HCT116 (cell line): ENCODE results near the gene SAT1. TPM values are rescaled to one million over a fixed set of nuclear protein-coding genes. Genes with fewer than 3 reads are reported as not detected.

Experiments used
- ATAC-seq: fragments of 200-7000 bp; cut with Tn5 transposase; 2 replicates; pipeline ENCODE4 v1.9.1; 2020; ENCODE audit warnings: mild to moderate bottlenecking, moderate library complexity
- BruUV-seq: library from RNA; stranded (reverse); fragments of 400-500 nt; replicated peaks from 2 replicates; lab custom pipeline; 2021; lab: Mats Ljungman, UMichigan
- CTCF ChIA-PET: fragments of 300-600 bp; sonication (Branson Sonifier 250); formaldehyde crosslinking; loops from one replicate; lab custom pipeline; 2021; ENCODE audit warnings: antibody characterized with exemption; lab: Charles Lee
- POLR2A ChIA-PET: fragments of 300-600, 350-600 bp; sonication (Branson Sonifier 250); formaldehyde crosslinking; loops from one replicate; lab custom pipeline; 2021; ENCODE audit warnings: antibody characterized with exemption; lab: Charles Lee
- RAD21 ChIA-PET, 2 experiments: fragments of 300-600 bp; sonication (Branson Sonifier 250); formaldehyde crosslinking; loops; one replicate each; lab custom pipeline; 2023; ENCODE audit warnings: low total read pairs in 2 of 2; ENCODE audit not compliant: uncharacterized antibody in 2 of 2, unreplicated experiment in 2 of 2, low non-redundant PET in 1 of 2; lab: Charles Lee
- DNase-seq: peaks from one replicate; pipeline ENCODE4 v3.0.0-alpha.2; 2010; ENCODE audit warnings: low read depth, low spot score
- H2AFZ ChIP-seq: fragments of 200-600 bp; shearing (Covaris generic), sonication (generic); 2 replicates; pipeline ENCODE4 v1.6.1; 2017; ENCODE audit warnings: low read depth, mixed run types, mixed read lengths, antibody characterized with exemption, low read length; ENCODE audit not compliant: poor library complexity, severe bottlenecking
- H3K27ac ChIP-seq: 2 replicates; pipeline ENCODE4 v1.5.1; 2012; ENCODE audit warnings: low read depth, low read length
- H3K27me3 ChIP-seq: fragments of 200-600 bp; sonication (generic); 2 replicates; pipeline ENCODE4 v1.6.1; 2016; ENCODE audit warnings: mixed run types, low read length, mixed read lengths; ENCODE audit not compliant: insufficient read depth
- H3K36me3 ChIP-seq, 2 experiments: fragments of 200-500 bp in 1 of 2; fragments of 200-600 bp in 1 of 2; sonication (Bioruptor generic) in 1 of 2; sonication (generic) in 1 of 2; 2 replicates each; pipeline versions ENCODE4 v1.5.1 to v1.6.1; 2014 to 2016; ENCODE audit warnings: low read length in 2 of 2, inconsistent platforms in 1 of 2, mixed read lengths in 1 of 2, mixed run types in 1 of 2; ENCODE audit not compliant: insufficient read depth in 2 of 2, control insufficient read depth in 1 of 2
- H3K4me1 ChIP-seq, 2 experiments: fragments of 200-600 bp in 1 of 2; sonication (generic) in 1 of 2; 2 replicates each; pipeline versions ENCODE4 v1.5.1 to v1.6.1; 2012 to 2017; ENCODE audit warnings: low read length in 2 of 2, inconsistent platforms in 1 of 2, mild to moderate bottlenecking in 1 of 2, mixed read lengths in 1 of 2, mixed run types in 1 of 2, moderate library complexity in 1 of 2; ENCODE audit not compliant: insufficient read depth in 2 of 2, control insufficient read depth in 1 of 2
- H3K4me2 ChIP-seq: fragments of 200-600 bp; sonication (generic); 2 replicates; pipeline ENCODE4 v1.6.1; 2017; ENCODE audit warnings: mixed run types, low read length, mixed read lengths
- H3K4me3 ChIP-seq, 2 experiments: fragments of 200-600 bp in 1 of 2; sonication (generic) in 1 of 2; replicated peaks in 1 of 2; 2 replicates each; pipeline ENCODE4 v1.5.1; 2011 to 2016; ENCODE audit warnings: low read length in 2 of 2, control low read depth in 1 of 2, low read depth in 1 of 2, mild to moderate bottlenecking in 1 of 2, mixed read lengths in 1 of 2, mixed run types in 1 of 2
- H3K79me2 ChIP-seq: fragments of 200-600 bp; sonication (generic); 2 replicates; pipeline ENCODE4 v1.6.1; 2017; ENCODE audit warnings: mild to moderate bottlenecking, mixed run types, low read length, moderate library complexity, mixed read lengths; ENCODE audit not compliant: insufficient read depth
- H3K9ac ChIP-seq: fragments of 200-600 bp; sonication (generic); 2 replicates; pipeline ENCODE4 v1.6.1; 2016; ENCODE audit warnings: low read length, mixed read lengths
- H3K9me2 ChIP-seq: fragments of 200-600 bp; sonication (generic), shearing (Covaris generic); 2 replicates; pipeline ENCODE4 v1.6.1; 2017; ENCODE audit warnings: mixed run types, mild to moderate bottlenecking, moderate library complexity; ENCODE audit not compliant: insufficient read depth
- H3K9me3 ChIP-seq, 2 experiments: fragments of 200-500 bp in 1 of 2; fragments of 200-600 bp in 1 of 2; sonication (Bioruptor generic) in 1 of 2; sonication (generic) in 1 of 2; 2 replicates each; pipeline ENCODE4 v1.6.1; 2014 to 2017; ENCODE audit warnings: low read length in 2 of 2, mixed read lengths in 2 of 2, inconsistent platforms in 1 of 2, low read depth in 1 of 2, mild to moderate bottlenecking in 1 of 2, mixed run types in 1 of 2, moderate library complexity in 1 of 2; ENCODE audit not compliant: control insufficient read depth in 1 of 2, insufficient read depth in 1 of 2
- H4K20me1 ChIP-seq: fragments of 200-600 bp; sonication (generic), shearing (Covaris generic); 2 replicates; pipeline ENCODE4 v1.6.1; 2017; ENCODE audit warnings: mixed run types, mild to moderate bottlenecking, moderate library complexity; ENCODE audit not compliant: insufficient read depth
- ATF3 ChIP-seq: IDR thresholded peaks from 2 replicates; pipeline ENCODE4 v1.6.1; 2012
- CBX3 ChIP-seq: IDR thresholded peaks from 2 replicates; pipeline ENCODE4 v1.6.1; 2012; ENCODE audit warnings: low read depth
- CEBPB ChIP-seq: IDR thresholded peaks from 2 replicates; pipeline ENCODE4 v1.6.1; 2012; ENCODE audit warnings: low read depth
- CTCF ChIP-seq, 3 experiments: fragments of 200-600 bp in 1 of 3; sonication (generic) in 1 of 3; IDR thresholded peaks in 2 of 3; conservative IDR thresholded peaks in 1 of 3; 2 replicates each; pipeline ENCODE4 v1.5.1; 2012 to 2017; ENCODE audit warnings: low read depth in 2 of 3, low read length in 2 of 3, antibody characterized with exemption in 1 of 3, borderline replicate concordance in 1 of 3, control low read depth in 1 of 3, mild to moderate bottlenecking in 1 of 3, mixed read lengths in 1 of 3, mixed run types in 1 of 3, moderate library complexity in 1 of 3; ENCODE audit not compliant: insufficient read depth in 1 of 3
- ELF1 ChIP-seq: IDR thresholded peaks from 2 replicates; pipeline ENCODE4 v1.6.1; 2012; ENCODE audit warnings: low read depth, borderline replicate concordance
- EZH2phosphoT487 ChIP-seq: fragments of 200-600 bp; IDR thresholded peaks from 2 replicates; pipeline ENCODE4 v1.6.1; 2018; ENCODE audit warnings: antibody characterized with exemption, borderline replicate concordance
- FOSL1 ChIP-seq: IDR thresholded peaks from 2 replicates; pipeline ENCODE4 v1.6.1; 2012; ENCODE audit warnings: low read depth
- MAX ChIP-seq: IDR thresholded peaks from 2 replicates; pipeline ENCODE4 v1.6.1; 2012
- POLR2A ChIP-seq: IDR thresholded peaks from 2 replicates; pipeline ENCODE4 v1.7.0; 2011; ENCODE audit warnings: borderline replicate concordance; ENCODE audit not compliant: insufficient read depth, insufficient read length; ENCODE audit errors: extremely low read depth
- POLR2AphosphoS5 ChIP-seq: IDR thresholded peaks from 2 replicates; pipeline ENCODE4 v1.6.1; 2011; ENCODE audit warnings: mild to moderate bottlenecking, low read depth, low read length, moderate library complexity
- REST ChIP-seq: IDR thresholded peaks from 2 replicates; pipeline ENCODE4 v1.6.1; 2012; ENCODE audit warnings: low read depth
- SIN3A ChIP-seq: IDR thresholded peaks from 2 replicates; pipeline ENCODE4 v1.6.1; 2012; ENCODE audit warnings: low read depth
- SP1 ChIP-seq: IDR thresholded peaks from 2 replicates; pipeline ENCODE4 v1.6.1; 2012; ENCODE audit warnings: low read depth
- SRF ChIP-seq: IDR thresholded peaks from 2 replicates; pipeline ENCODE4 v1.6.1; 2012; ENCODE audit warnings: low read depth
- TCF7L2 ChIP-seq: IDR thresholded peaks from 2 replicates; pipeline ENCODE4 v1.7.0; 2011; ENCODE audit warnings: borderline replicate concordance, inconsistent platforms; ENCODE audit not compliant: insufficient read depth, insufficient read length; ENCODE audit errors: extremely low read depth
- YY1 ChIP-seq: IDR thresholded peaks from 2 replicates; pipeline ENCODE4 v1.6.1; 2011; ENCODE audit warnings: low read length, low read depth, moderate library complexity, mild to moderate bottlenecking; ENCODE audit not compliant: insufficient replicate concordance; ENCODE audit errors: extremely low read depth
- ZBTB33 ChIP-seq: IDR thresholded peaks from 2 replicates; pipeline ENCODE4 v1.6.1; 2011; ENCODE audit warnings: mild to moderate bottlenecking, low read length, moderate library complexity; ENCODE audit not compliant: insufficient replicate concordance; ENCODE audit errors: extremely low read depth
- ZFX ChIP-seq: fragments of 450-650 bp; IDR thresholded peaks from 2 replicates; pipeline ENCODE4 v1.6.1; 2017
- ZNF274 ChIP-seq: fragments of 200-500 bp; sonication (Bioruptor generic); IDR thresholded peaks from 2 replicates; pipeline ENCODE4 v1.6.1; 2014; ENCODE audit warnings: mild to moderate bottlenecking, low read depth, low read length, inconsistent platforms
- intact Hi-C: fragments of 100-400 bp; cut with micrococcal nuclease; formaldehyde crosslinking; loops from 2 replicates; pipeline ENCODE4 v1.10.0; 2022
- total RNA-seq: library from RNA; stranded (reverse); gene quantifications from one replicate; pipeline ENCODE4 v1.2.1, GENCODE V29; 2021; ENCODE audit not compliant: unreplicated experiment

Gene SAT1
- total RNA-seq, 1 experiment from 2014 or later, result 821 TPM

- no peaks in the 10 kb centered on the region for H3K27me3 ChIP-seq
- no peaks in the 10 kb centered on the region for H3K9me2 ChIP-seq
- BruUV-seq, result no TSS peak
- no peak overlapping the region for H2AFZ ChIP-seq
- no peaks in the 10 kb centered on the region for H3K79me2 ChIP-seq
- ChIA-PET POLR2A (no interaction called here), CTCF (no interaction called here), RAD21 (no interaction called here)
- H3K4me3 ChIP-seq, result no peak overlapping the region
- no peaks in the 10 kb centered on the region for H3K9me3 ChIP-seq
- H3K36me3 ChIP-seq, result no peaks in the 10 kb centered on the region
- H3K4me2 ChIP-seq, result no peak overlapping the region
- DNase-seq (no peak), ATAC-seq (no peak)
- intact Hi-C loops, result no loop called here
- peaks cover 21 to 24% of the 10 kb centered on the region in 2 experiments; a peak in 3 of 4 replicates for H3K4me1 ChIP-seq
- H3K9ac ChIP-seq, result no peak overlapping the region
- TF ChIP-seq EZH2phosphoT487 (no peak), ATF3 (no peak), MAX (no peak), CEBPB (no peak), ZNF274 (no peak), POLR2A (no peak), FOSL1 (no peak), ZBTB33 (no peak), CBX3 (no peak), POLR2AphosphoS5 (no peak), REST (no peak), SRF (no peak), YY1 (no peak), CTCF (IDR thresholded peaks at IDR 0.05 in 2 of 3, conservative IDR thresholded peaks at IDR 0.05 in 1 of 3; ENCODE audit: borderline replicate concordance in 1 of 3, insufficient read depth in 1 of 3, low read depth in 2 of 3, low read length in 2 of 3) (no peak), SIN3A (no peak), SP1 (no peak), ZFX (no peak), TCF7L2 (no peak), ELF1 (no peak)
- no peaks in the 10 kb centered on the region for H4K20me1 ChIP-seq
- no peak overlapping the region for H3K27ac ChIP-seq
Measured at GRCh38 chrX:23826653-23827052, 43.7 kb downstream of the SAT1 start.
